ENCODE results near the gene SHLD1.

SHLD1 gene

GRCh38 chr20:5899444-5899843, 149.2 kb downstream of the SHLD1 start:
- DNase-seq, result no peak

- no peak for DNase-seq
Measured at GRCh38 chr20:5900908-5901307, 150.7 kb downstream of the SHLD1 start.

- DNase-seq, result no peak
Measured at GRCh38 chr20:5908981-5909380, 158.8 kb downstream of the SHLD1 start.

- no peak for DNase-seq
Measured at GRCh38 chr20:5910186-5910585, 160.0 kb downstream of the SHLD1 start.

GRCh38 chr20:5913166-5913565, 163.0 kb downstream of the SHLD1 start:
- no peak for DNase-seq

All from suppressor macrophage treated with lipopolysaccharide for 1 hour (primary cell).